WTC11 (cell line): ENCODE results near the gene APPBP2. TPM values are rescaled to one million over a fixed set of nuclear protein-coding genes. Genes with fewer than 3 reads are reported as not detected.

Experiments
- FOXP1 ChIP-seq: sonication (generic); formaldehyde crosslinking; IDR thresholded peaks from 2 replicates; pipeline ENCODE4 v1.8.0; 2022; ENCODE audit warnings: missing genetic modification reagents, mild to moderate bottlenecking, moderate library complexity, borderline replicate concordance
- FOXP4 ChIP-seq: sonication (generic); formaldehyde crosslinking; IDR thresholded peaks from 2 replicates; pipeline ENCODE4 v1.8.0; 2022; ENCODE audit warnings: mild to moderate bottlenecking, missing genetic modification reagents
- GTF2I ChIP-seq: fragments of 250-450 bp; sonication (Bioruptor Pico); conservative IDR thresholded peaks from 2 replicates; pipeline ENCODE4 v1.4.0; 2021; ENCODE audit warnings: mild to moderate bottlenecking
- HMGXB4 ChIP-seq: sonication (generic); formaldehyde crosslinking; IDR thresholded peaks from 2 replicates; pipeline ENCODE4 v1.8.1; 2023; ENCODE audit warnings: mild to moderate bottlenecking, moderate library complexity, missing genetic modification reagents
- IRF2 ChIP-seq: sonication (generic); formaldehyde crosslinking; IDR thresholded peaks from 2 replicates; pipeline ENCODE4 v1.8.0; 2022; ENCODE audit warnings: low read depth, missing genetic modification reagents, borderline replicate concordance
- JAZF1 ChIP-seq: fragments of 250-450 bp; sonication (Bioruptor Pico); IDR thresholded peaks from 2 replicates; pipeline ENCODE4 v1.9.0; 2021; ENCODE audit warnings: moderate library complexity, mild to moderate bottlenecking, inconsistent platforms
- JUN ChIP-seq: sonication (generic); formaldehyde crosslinking; IDR thresholded peaks from 2 replicates; pipeline ENCODE4 v1.8.0; 2023; ENCODE audit warnings: mild to moderate bottlenecking, missing genetic modification reagents
- NR3C1 ChIP-seq: sonication (generic); formaldehyde crosslinking; conservative IDR thresholded peaks from 2 replicates; pipeline ENCODE4 v1.8.1; 2023; ENCODE audit warnings: low read depth, mild to moderate bottlenecking, missing genetic modification reagents
- OVOL2 ChIP-seq: fragments of 250-450 bp; sonication (Bioruptor Pico); IDR thresholded peaks from 2 replicates; pipeline ENCODE4 v1.9.0; 2021; ENCODE audit warnings: mild to moderate bottlenecking, borderline replicate concordance
- SMAD4 ChIP-seq: sonication (generic); formaldehyde crosslinking; IDR thresholded peaks from 2 replicates; pipeline ENCODE4 v1.8.0; 2022; ENCODE audit warnings: mild to moderate bottlenecking, missing genetic modification reagents
- SP1 ChIP-seq: sonication (generic); formaldehyde crosslinking; conservative IDR thresholded peaks from 2 replicates; pipeline ENCODE4 v1.8.1; 2022; ENCODE audit warnings: missing genetic modification reagents
- STAT6 ChIP-seq: sonication (generic); formaldehyde crosslinking; conservative IDR thresholded peaks from 2 replicates; pipeline ENCODE4 v1.8.1; 2023; ENCODE audit warnings: mild to moderate bottlenecking, low read depth, missing genetic modification reagents, moderate library complexity
- USF1 ChIP-seq: sonication (generic); formaldehyde crosslinking; IDR thresholded peaks from 2 replicates; pipeline ENCODE4 v1.8.0; 2022; ENCODE audit warnings: mild to moderate bottlenecking, missing genetic modification reagents
- USF2 ChIP-seq: sonication (generic); formaldehyde crosslinking; IDR thresholded peaks from 2 replicates; pipeline ENCODE4 v1.8.1; 2023; ENCODE audit warnings: mild to moderate bottlenecking, missing genetic modification reagents, moderate library complexity
- ZBTB43 ChIP-seq: sonication (generic); formaldehyde crosslinking; IDR thresholded peaks from 2 replicates; pipeline ENCODE4 v1.8.1; 2023; ENCODE audit warnings: mild to moderate bottlenecking, missing genetic modification reagents
- ZNF121 ChIP-seq: sonication (generic); formaldehyde crosslinking; IDR thresholded peaks from 2 replicates; pipeline ENCODE4 v1.8.0; 2023; ENCODE audit warnings: missing genetic modification reagents
- ZNF219 ChIP-seq: sonication (generic); formaldehyde crosslinking; IDR thresholded peaks from 2 replicates; pipeline ENCODE4 v1.8.0; 2023; ENCODE audit warnings: missing genetic modification reagents, mild to moderate bottlenecking, borderline replicate concordance
- ZNF396 ChIP-seq: fragments of 250-450 bp; sonication (Bioruptor Pico); IDR thresholded peaks from 2 replicates; pipeline ENCODE4 v1.8.0; 2021; ENCODE audit warnings: mild to moderate bottlenecking, moderate library complexity, borderline replicate concordance
- ZNF671 ChIP-seq: fragments of 250-450 bp; sonication (Bioruptor Pico); IDR thresholded peaks from 2 replicates; pipeline ENCODE4 v1.8.0; 2021; ENCODE audit warnings: mild to moderate bottlenecking
- ZSCAN18 ChIP-seq: fragments of 250-450 bp; sonication (Bioruptor Pico); IDR thresholded peaks from 2 replicates; pipeline ENCODE4 v2.1.2; 2022; ENCODE audit warnings: mild to moderate bottlenecking, moderate library complexity
- total RNA-seq: library from RNA; stranded (reverse); gene quantifications from 3 replicates; pipeline ENCODE4 v1.2.3, GENCODE V29; 2021
- TF ChIP-seq, protein P1 (sequence below): sonication (generic); formaldehyde crosslinking; IDR thresholded peaks from 2 replicates; pipeline ENCODE4 v1.8.0; 2023; ENCODE audit warnings: mild to moderate bottlenecking, missing genetic modification reagents
- TF ChIP-seq, protein P2 (sequence below): sonication (generic); formaldehyde crosslinking; IDR thresholded peaks from 2 replicates; pipeline ENCODE4 v1.8.1; 2023; ENCODE audit warnings: mild to moderate bottlenecking, missing genetic modification reagents, moderate library complexity
- TF ChIP-seq, protein P3 (sequence below): sonication (generic); formaldehyde crosslinking; IDR thresholded peaks from 2 replicates; pipeline ENCODE4 v1.8.0; 2022; ENCODE audit warnings: mild to moderate bottlenecking, missing genetic modification reagents

APPBP2 gene
- total RNA-seq, 1 experiment from 2014 or later = 15.3 TPM

GRCh38 chr17:60525685-60526514, at the start of gene APPBP2 (continued):
- TF ChIP-seq, protein P1, sequence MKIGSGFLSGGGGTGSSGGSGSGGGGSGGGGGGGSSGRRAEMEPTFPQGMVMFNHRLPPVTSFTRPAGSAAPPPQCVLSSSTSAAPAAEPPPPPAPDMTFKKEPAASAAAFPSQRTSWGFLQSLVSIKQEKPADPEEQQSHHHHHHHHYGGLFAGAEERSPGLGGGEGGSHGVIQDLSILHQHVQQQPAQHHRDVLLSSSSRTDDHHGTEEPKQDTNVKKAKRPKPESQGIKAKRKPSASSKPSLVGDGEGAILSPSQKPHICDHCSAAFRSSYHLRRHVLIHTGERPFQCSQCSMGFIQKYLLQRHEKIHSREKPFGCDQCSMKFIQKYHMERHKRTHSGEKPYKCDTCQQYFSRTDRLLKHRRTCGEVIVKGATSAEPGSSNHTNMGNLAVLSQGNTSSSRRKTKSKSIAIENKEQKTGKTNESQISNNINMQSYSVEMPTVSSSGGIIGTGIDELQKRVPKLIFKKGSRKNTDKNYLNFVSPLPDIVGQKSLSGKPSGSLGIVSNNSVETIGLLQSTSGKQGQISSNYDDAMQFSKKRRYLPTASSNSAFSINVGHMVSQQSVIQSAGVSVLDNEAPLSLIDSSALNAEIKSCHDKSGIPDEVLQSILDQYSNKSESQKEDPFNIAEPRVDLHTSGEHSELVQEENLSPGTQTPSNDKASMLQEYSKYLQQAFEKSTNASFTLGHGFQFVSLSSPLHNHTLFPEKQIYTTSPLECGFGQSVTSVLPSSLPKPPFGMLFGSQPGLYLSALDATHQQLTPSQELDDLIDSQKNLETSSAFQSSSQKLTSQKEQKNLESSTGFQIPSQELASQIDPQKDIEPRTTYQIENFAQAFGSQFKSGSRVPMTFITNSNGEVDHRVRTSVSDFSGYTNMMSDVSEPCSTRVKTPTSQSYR (CRISPR knock-in tag) = no peak; the same call in 1 of the 2 replicates
- TF ChIP-seq GTF2I (no peak), IRF2 (CRISPR knock-in tag) (no peak), NR3C1 (CRISPR knock-in tag) (no peak), JUN (CRISPR knock-in tag) (no peak), SP1 (CRISPR knock-in tag) (0 out of 2 replicates have a peak, but pooled peaks have one; percentile 79), HMGXB4 (peak; percentile 87), OVOL2 (CRISPR knock-in tag) (no peak), USF1 (peak; percentile 54; the same call in 1 of the 2 replicates), ZBTB43 (no peak), ZNF219 (no peak), ZNF396 (CRISPR knock-in tag) (no peak), FOXP1 (peak; percentile 88), USF2 (CRISPR knock-in tag) (no peak), JAZF1 (CRISPR knock-in tag) (no peak), FOXP4 (peak; percentile 71; the same call in 1 of the 2 replicates), ZNF121 (CRISPR knock-in tag) (no peak), ZSCAN18 (CRISPR knock-in tag) (no peak), SMAD4 (CRISPR knock-in tag) (no peak), ZNF671 (CRISPR knock-in tag) (no peak), STAT6 (CRISPR knock-in tag) (no peak)
- TF ChIP-seq, protein P2, sequence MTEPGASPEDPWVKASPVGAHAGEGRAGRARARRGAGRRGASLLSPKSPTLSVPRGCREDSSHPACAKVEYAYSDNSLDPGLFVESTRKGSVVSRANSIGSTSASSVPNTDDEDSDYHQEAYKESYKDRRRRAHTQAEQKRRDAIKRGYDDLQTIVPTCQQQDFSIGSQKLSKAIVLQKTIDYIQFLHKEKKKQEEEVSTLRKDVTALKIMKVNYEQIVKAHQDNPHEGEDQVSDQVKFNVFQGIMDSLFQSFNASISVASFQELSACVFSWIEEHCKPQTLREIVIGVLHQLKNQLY (CRISPR knock-in tag) = no peak
- TF ChIP-seq, protein P3, sequence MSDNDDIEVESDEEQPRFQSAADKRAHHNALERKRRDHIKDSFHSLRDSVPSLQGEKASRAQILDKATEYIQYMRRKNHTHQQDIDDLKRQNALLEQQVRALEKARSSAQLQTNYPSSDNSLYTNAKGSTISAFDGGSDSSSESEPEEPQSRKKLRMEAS = peak; percentile 60
